ENCODE measurements around the gene EXOC4. TPM values are rescaled to one million over a fixed set of nuclear protein-coding genes. Genes with fewer than 3 reads are reported as not detected.

EXOC4 gene
- total RNA-seq, 1 donor from 2014 or later, result 103 TPM

- POLR2A ChIA-PET, result no interaction called here
- CTCF ChIA-PET, result no interaction called here
- DNase-seq (no peak), ATAC-seq (ENCODE audit: low read depth) (no peak)
- no peak for TF ChIP-seq CTCF (IDR thresholded peaks at IDR 0.05)
- peaks cover 19% of the 10 kb centered on the region for H3K9me3 Mint-ChIP-seq
- peaks cover 15% of the 10 kb centered on the region for H3K4me1 Mint-ChIP-seq
- H3K36me3 Mint-ChIP-seq (ENCODE audit: low read depth), result peaks cover 2% of the 10 kb centered on the region
- intact Hi-C loops (cut with micrococcal nuclease), result loop anchor here (5.0 kb wide), 1 partner anchor 40 kb away; the partner anchor contains the start of gene LRGUK
- H3K27ac Mint-ChIP-seq, result no peak overlapping the region
- no peak overlapping the region for H3K4me3 Mint-ChIP-seq
- no peaks in the 10 kb centered on the region for H3K27me3 Mint-ChIP-seq
Measured at GRCh38 chr7:134086998-134087735, 834.3 kb downstream of the EXOC4 start.

- Mint-ChIP-seq H3K27ac (no peak overlapping the region), H3K4me3 (no peak overlapping the region), H3K36me3 (ENCODE audit: low read depth) (peaks cover 2% of the 10 kb centered on the region), H3K4me1 (peaks cover 15% of the 10 kb centered on the region), H3K27me3 (peaks cover 4% of the 10 kb centered on the region), H3K9me3 (peaks cover 21% of the 10 kb centered on the region)
- intact Hi-C loops (cut with micrococcal nuclease), result loop anchor here (5.0 kb wide), 1 partner anchor 39 kb away; the partner anchor contains the start of gene LRGUK
- DNase-seq, result no peak
- ChIA-PET POLR2A (interaction anchor here (0.6 kb wide), 1 partner anchor 965 kb away, joined by 6 read pairs; no protein-coding TSS in a partner anchor), CTCF (no interaction called here)
- ATAC-seq (ENCODE audit: low read depth), result no peak
- no peak for TF ChIP-seq CTCF (IDR thresholded peaks at IDR 0.05)
Measured at GRCh38 chr7:134088199-134088598, 835.3 kb downstream of the EXOC4 start.

- H3K4me3 Mint-ChIP-seq, result no peak overlapping the region
- CTCF ChIA-PET, result no interaction called here
- H3K9me3 Mint-ChIP-seq, result peaks cover 28% of the 10 kb centered on the region
Measured at GRCh38 chr7:134089446-134089845, 836.6 kb downstream of the EXOC4 start.

GRCh38 chr7:134098072-134098471, 845.2 kb downstream of the EXOC4 start:
- no peak for ATAC-seq (ENCODE audit: low read depth)
- intact Hi-C loops (cut with micrococcal nuclease), result no loop called here
- no peak for TF ChIP-seq CTCF (IDR thresholded peaks at IDR 0.05)
- peaks cover 14% of the 10 kb centered on the region for H3K9me3 Mint-ChIP-seq
- ChIA-PET POLR2A (no interaction called here), CTCF (no interaction called here)
- peaks cover 1% of the 10 kb centered on the region for H3K4me1 Mint-ChIP-seq
- peaks cover under 1% of the 10 kb centered on the region for H3K27me3 Mint-ChIP-seq
- H3K4me3 Mint-ChIP-seq, result no peak overlapping the region
- DNase-seq, result no peak
- H3K36me3 Mint-ChIP-seq (ENCODE audit: low read depth), result no peaks in the 10 kb centered on the region
- H3K27ac Mint-ChIP-seq, result no peak overlapping the region

More at GRCh38 chr7:134089446-134089845, 836.6 kb downstream of the EXOC4 start:
- POLR2A ChIA-PET, result no interaction called here
- Mint-ChIP-seq H3K4me1 (peaks cover 10% of the 10 kb centered on the region), H3K27me3 (peaks cover 4% of the 10 kb centered on the region), H3K36me3 (ENCODE audit: low read depth) (peaks cover 2% of the 10 kb centered on the region), H3K27ac (no peak overlapping the region)
- TF ChIP-seq CTCF (IDR thresholded peaks at IDR 0.05), result no peak
- no peak for DNase-seq
- intact Hi-C loops (cut with micrococcal nuclease), result loop anchor here (5.0 kb wide), 1 partner anchor 38 kb away; the partner anchor contains the start of gene LRGUK
- ATAC-seq (ENCODE audit: low read depth), result no peak

GRCh38 chr7:134101716-134102115, 848.8 kb downstream of the EXOC4 start:
- H3K36me3 Mint-ChIP-seq (ENCODE audit: low read depth), result no peaks in the 10 kb centered on the region
- no peak for DNase-seq

More at GRCh38 chr7:134101716-134102115, 848.8 kb downstream of the EXOC4 start:
- H3K4me3 Mint-ChIP-seq, result no peak overlapping the region
- ChIA-PET CTCF (no interaction called here), POLR2A (no interaction called here)
- H3K9me3 Mint-ChIP-seq, result no peaks in the 10 kb centered on the region
- no peak for TF ChIP-seq CTCF (IDR thresholded peaks at IDR 0.05)
- peaks cover 1% of the 10 kb centered on the region for H3K4me1 Mint-ChIP-seq
- H3K27me3 Mint-ChIP-seq, result no peaks in the 10 kb centered on the region
- no peak for ATAC-seq (ENCODE audit: low read depth)
- intact Hi-C loops (cut with micrococcal nuclease), result no loop called here
- H3K27ac Mint-ChIP-seq, result no peak overlapping the region

Data from activated B cell treated with CpG ODN at 0.5 μM for 24 hours (primary cell).